H1 (cell line): ENCODE data around the gene GTF3C5. TPM values are rescaled to one million over a fixed set of nuclear protein-coding genes. Genes with fewer than 3 reads are reported as not detected.

ENCODE experiments used
- CTCF ChIA-PET: fragments of 300-600 bp; sonication (Branson Sonifier 250); formaldehyde crosslinking; loops from one replicate; lab custom pipeline; 2021; ENCODE audit not compliant: partially characterized antibody; lab: Charles Lee
- POLR2A ChIA-PET: fragments of 300-600 bp; sonication (Branson Sonifier 250); formaldehyde crosslinking; loops from one replicate; lab custom pipeline; 2021; ENCODE audit warnings: inconsistent platforms; ENCODE audit not compliant: partially characterized antibody; lab: Charles Lee
- DNase-seq, 2 experiments: peaks; one replicate each; pipeline versions ENCODE4 v3.0.0 to v3.0.0-alpha.2; 2010 to 2022; ENCODE audit warnings: low spot score in 2 of 2, low read depth in 1 of 2, mixed read lengths in 1 of 2
- FAIRE-seq: peaks from 2 replicates; lab custom pipeline; 2011; peaks lifted over from hg19 to GRCh38; lab: Jason Lieb, UNC
- H2AFZ ChIP-seq: 2 replicates; pipeline ENCODE4 v1.8.1; 2012; ENCODE audit warnings: low read length, inconsistent platforms
- H2AK5ac ChIP-seq: 2 replicates; pipeline ENCODE4 v1.6.1; 2013; ENCODE audit warnings: low read depth, low read length
- H2BK120ac ChIP-seq: replicated peaks from 2 replicates; pipeline ENCODE3; 2013; ENCODE audit warnings: low read depth, low read length, inconsistent platforms
- H2BK12ac ChIP-seq: 2 replicates; pipeline ENCODE4 v1.6.1; 2013; ENCODE audit warnings: low read depth, low read length
- H2BK15ac ChIP-seq: 2 replicates; pipeline ENCODE4 v1.6.1; 2013; ENCODE audit warnings: low read length
- H2BK20ac ChIP-seq: 2 replicates; pipeline ENCODE4 v1.6.1; 2013; ENCODE audit warnings: low read length
- H2BK5ac ChIP-seq: 2 replicates; pipeline ENCODE4 v1.6.1; 2013; ENCODE audit warnings: low read depth, low read length
- H3K14ac ChIP-seq: 2 replicates; pipeline ENCODE4 v1.6.1; 2013; ENCODE audit warnings: inconsistent platforms; ENCODE audit not compliant: insufficient read length
- H3K18ac ChIP-seq: 2 replicates; pipeline ENCODE4 v1.6.1; 2013; ENCODE audit warnings: low read length; ENCODE audit errors: extremely low read depth
- H3K23ac ChIP-seq: 2 replicates; pipeline ENCODE4 v1.6.1; 2013; ENCODE audit warnings: inconsistent platforms; ENCODE audit not compliant: insufficient read length
- H3K23me2 ChIP-seq: 2 replicates; pipeline ENCODE4 v1.6.1; 2013; ENCODE audit warnings: low read depth, low read length
- H3K27ac ChIP-seq: 2 replicates; pipeline ENCODE4 v1.6.1; 2011; ENCODE audit warnings: low read depth, low read length, inconsistent platforms
- H3K27me3 ChIP-seq, 4 experiments: replicated peaks in 1 of 4; 1 replicate in 1 of 4; 2 replicates in 3 of 4; pipeline versions ENCODE4 v1.6.1 to v1.8.1; 2011 to 2013; ENCODE audit warnings: low read length in 3 of 4, mild to moderate bottlenecking in 3 of 4, inconsistent platforms in 2 of 4, mixed read lengths in 2 of 4, moderate library complexity in 1 of 4; ENCODE audit not compliant: control insufficient read depth in 3 of 4, insufficient read depth in 3 of 4; ENCODE audit errors: extremely low read depth in 1 of 4
- H3K36me3 ChIP-seq, 4 experiments: 2 replicates each; pipeline versions ENCODE4 v1.6.1 to v1.8.1; 2011 to 2013; ENCODE audit warnings: mild to moderate bottlenecking in 4 of 4, low read length in 3 of 4, moderate library complexity in 2 of 4, control low read depth in 1 of 4, inconsistent platforms in 1 of 4; ENCODE audit not compliant: insufficient read depth in 4 of 4, control insufficient read depth in 2 of 4
- H3K4ac ChIP-seq: replicated peaks from 2 replicates; pipeline ENCODE3; 2013; ENCODE audit warnings: low read length, low read depth, mixed read lengths, inconsistent platforms; ENCODE audit not compliant: insufficient read length
- H3K4me1 ChIP-seq, 4 experiments: replicated peaks in 1 of 4; 1 replicate in 1 of 4; 2 replicates in 3 of 4; pipeline versions ENCODE4 v1.6.1 to v1.8.1; 2011 to 2013; ENCODE audit warnings: low read length in 3 of 4, inconsistent platforms in 2 of 4, mixed read lengths in 1 of 4; ENCODE audit not compliant: insufficient read depth in 4 of 4, control insufficient read depth in 3 of 4
- H3K4me2 ChIP-seq, 2 experiments: 2 replicates each; pipeline versions ENCODE4 v1.6.1 to v1.8.1; 2011 to 2013; ENCODE audit warnings: low read depth in 2 of 2, low read length in 2 of 2, control low read depth in 1 of 2, inconsistent platforms in 1 of 2, mild to moderate bottlenecking in 1 of 2; ENCODE audit not compliant: insufficient read depth in 1 of 2
- H3K4me3 ChIP-seq, 4 experiments: fragments of 200-600, 300-600 bp in 1 of 4; sonication (generic), shearing (Covaris generic), sonication (Bioruptor Twin) in 1 of 4; 2 replicates each; pipeline versions ENCODE4 v1.5.1 to v1.8.1; 2011 to 2016; ENCODE audit warnings: low read length in 4 of 4, low read depth in 3 of 4, control low read depth in 2 of 4, inconsistent platforms in 2 of 4, mild to moderate bottlenecking in 2 of 4, mixed read lengths in 1 of 4, moderate library complexity in 1 of 4; ENCODE audit not compliant: insufficient read depth in 2 of 4; ENCODE audit errors: extremely low read depth in 1 of 4
- H3K56ac ChIP-seq: replicated peaks from 2 replicates; pipeline ENCODE3; 2013; ENCODE audit warnings: low read depth, mild to moderate bottlenecking, mixed read lengths, low read length, inconsistent platforms; ENCODE audit not compliant: insufficient read length
- H3K79me1 ChIP-seq: 2 replicates; pipeline ENCODE4 v1.6.1; 2013; ENCODE audit warnings: low read depth, low read length, control low read depth
- H3K79me2 ChIP-seq, 2 experiments: 2 replicates each; pipeline versions ENCODE4 v1.6.1 to v1.8.1; 2012 to 2013; ENCODE audit warnings: low read length in 2 of 2, mild to moderate bottlenecking in 2 of 2, inconsistent platforms in 1 of 2; ENCODE audit not compliant: insufficient read depth in 2 of 2, control insufficient read depth in 1 of 2
- H3K9ac ChIP-seq, 4 experiments: replicated peaks in 1 of 4; 1 replicate in 1 of 4; 2 replicates in 3 of 4; pipeline versions ENCODE4 v1.6.1 to v1.8.1; 2011 to 2013; ENCODE audit warnings: low read depth in 3 of 4, low read length in 3 of 4, control low read depth in 2 of 4, mild to moderate bottlenecking in 2 of 4, moderate library complexity in 2 of 4, inconsistent platforms in 1 of 4; ENCODE audit errors: extremely low read depth in 1 of 4
- H3K9me3 ChIP-seq, 2 experiments: 2 replicates each; pipeline versions ENCODE4 v1.6.1 to v1.8.1; 2012 to 2013; ENCODE audit warnings: mild to moderate bottlenecking in 2 of 2, moderate library complexity in 2 of 2, control low read depth in 1 of 2, inconsistent platforms in 1 of 2, low read depth in 1 of 2, low read length in 1 of 2, mixed read lengths in 1 of 2; ENCODE audit not compliant: insufficient read depth in 2 of 2
- H4K20me1 ChIP-seq, 2 experiments: replicated peaks in 1 of 2; 2 replicates each; pipeline versions ENCODE3 to v1.8.1; 2011 to 2013; ENCODE audit warnings: inconsistent platforms in 2 of 2, low read length in 2 of 2, mild to moderate bottlenecking in 1 of 2; ENCODE audit not compliant: insufficient read depth in 2 of 2, control insufficient read depth in 1 of 2
- H4K5ac ChIP-seq: 2 replicates; pipeline ENCODE4 v1.6.1; 2013; ENCODE audit warnings: low read length, low read depth, mixed read lengths, inconsistent platforms; ENCODE audit not compliant: insufficient read length
- H4K8ac ChIP-seq: 2 replicates; pipeline ENCODE4 v1.8.0; 2013; ENCODE audit warnings: mild to moderate bottlenecking, moderate library complexity, low read length, inconsistent platforms; ENCODE audit not compliant: insufficient read depth; ENCODE audit errors: extremely low read depth
- H4K91ac ChIP-seq: replicated peaks from 2 replicates; pipeline ENCODE3; 2013; ENCODE audit warnings: low read length, mixed read lengths, inconsistent platforms; ENCODE audit not compliant: insufficient read length
- CHD1 ChIP-seq: IDR thresholded peaks from 2 replicates; pipeline ENCODE4 v1.6.1; 2012; ENCODE audit warnings: low read depth, low read length, improper control_type of control experiment
- EP300 ChIP-seq, 2 experiments: IDR thresholded peaks; 1 replicate in 1 of 2; 2 replicates in 1 of 2; pipeline ENCODE4 v1.6.1; 2011 to 2012; ENCODE audit warnings: low read depth in 2 of 2, low read length in 2 of 2, mild to moderate bottlenecking in 2 of 2, borderline replicate concordance in 1 of 2, inconsistent platforms in 1 of 2, moderate library complexity in 1 of 2
- GABPA ChIP-seq: IDR thresholded peaks from 2 replicates; pipeline ENCODE4 v1.6.1; 2011; ENCODE audit warnings: mild to moderate bottlenecking, low read length, moderate library complexity, borderline replicate concordance; ENCODE audit not compliant: insufficient read depth
- JUND ChIP-seq: IDR thresholded peaks from 2 replicates; pipeline ENCODE4 v1.6.1; 2011; ENCODE audit warnings: mild to moderate bottlenecking, improper control_type of control experiment, low read length
- KDM5A ChIP-seq: fragments of 200-600 bp; IDR thresholded peaks from 2 replicates; pipeline ENCODE4 v1.7.1; 2012; ENCODE audit warnings: mild to moderate bottlenecking, low read length, inconsistent platforms, mixed read lengths
- POU5F1 ChIP-seq: IDR thresholded peaks from 2 replicates; pipeline ENCODE4 v1.6.1; 2011; ENCODE audit warnings: low read depth, mild to moderate bottlenecking, low read length, moderate library complexity
- SP2 ChIP-seq: IDR thresholded peaks from 2 replicates; pipeline ENCODE4 v1.6.1; 2012; ENCODE audit warnings: mild to moderate bottlenecking, low read length, inconsistent platforms
- SRF ChIP-seq: IDR thresholded peaks from 2 replicates; pipeline ENCODE4 v1.6.1; 2011; ENCODE audit warnings: mild to moderate bottlenecking, low read depth, low read length, moderate library complexity
- WGBS, 2 experiments: shearing (Covaris generic) in 1 of 2; methylation state at CpG; one replicate each; pipeline versions ENCODE4 v1.1.6 to v1.1.7; 2013 to 2015; ENCODE audit warnings: low lambda C conversion rate in 2 of 2, mixed read lengths in 2 of 2, inconsistent platforms in 1 of 2, low coverage in 1 of 2, missing lambda C conversion rate in 1 of 2; ENCODE audit not compliant: insufficient replicate concordance in 2 of 2, insufficient coverage in 1 of 2, insufficient read length in 1 of 2; ENCODE audit errors: extremely low coverage in 1 of 2, missing lambda C conversion rate in 1 of 2; 5-methylcytosine and 5-hydroxymethylcytosine counted together
- polyA plus RNA-seq, 7 experiments: library from polyadenylated mRNA; depleted of rRNA in 3 of 7; stranded (reverse) in 5 of 7; unstranded in 2 of 7; fragments of >200 nt in 5 of 7; fragments of 200-250 nt in 2 of 7; gene quantifications; 1 replicate in 5 of 7; 2 replicates in 1 of 7; 4 replicates in 1 of 7; pipeline versions ENCODE4 v1.2.1 to v1.2.3, GENCODE V29; 2011 to 2013; ENCODE audit warnings: missing spikeins in 2 of 7, mixed read lengths in 2 of 7
- total RNA-seq: library from RNA; stranded (reverse); fragmentation: NEBNext Ultra II Directional; extraction: Animal tissue kit (Norgen Biotek cat#: 25700); gene quantifications from 2 replicates; pipeline ENCODE4 v1.2.1, GENCODE V29; 2021
- TF ChIP-seq, protein P1 (sequence below): IDR thresholded peaks from 2 replicates; pipeline ENCODE4 v1.6.1; 2012; ENCODE audit warnings: low read length, inconsistent platforms

The GTF3C5 gene
- total and polyA plus RNA-seq, 2 of the 8 experiments (the other 6 are each of a cell fraction or from before 2014, with no cell fraction given) = 78.7 to 87.1 TPM

DNA sequence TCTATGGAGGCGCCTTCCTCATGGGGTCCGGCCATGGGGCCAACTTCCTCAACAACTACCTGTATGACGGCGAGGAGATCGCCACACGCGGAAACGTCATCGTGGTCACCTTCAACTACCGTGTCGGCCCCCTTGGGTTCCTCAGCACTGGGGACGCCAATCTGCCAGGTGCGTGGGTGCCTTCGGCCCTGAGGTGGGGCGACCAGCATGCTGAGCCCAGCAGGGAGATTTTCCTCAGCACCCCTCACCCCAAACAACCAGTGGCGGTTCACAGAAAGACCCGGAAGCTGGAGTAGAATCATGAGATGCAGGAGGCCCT lies 34.2 kb downstream of the GTF3C5 start:
- no peak overlapping the region for H3K27ac ChIP-seq
- H2BK5ac ChIP-seq = no peak overlapping the region
- H2AK5ac ChIP-seq = no peak overlapping the region
- no peak overlapping the region for H3K18ac ChIP-seq
- DNase-seq = no peak
- H2BK12ac ChIP-seq = no peak overlapping the region
- H3K4me1 ChIP-seq = peaks cover 4 to 9% (median 7%) of the 10 kb centered on the region in 4 experiments
- POLR2A ChIA-PET = interaction anchor here (1.3 to 2.1 kb wide), 3 partner anchors 9 to 16 kb away, joined by 3 to 5 read pairs (median 5); no protein-coding TSS in a partner anchor
- no peaks in the 10 kb centered on the region; a peak in 3 of 8 replicates for H3K36me3 ChIP-seq
- no peak overlapping the region for H3K14ac ChIP-seq
- CTCF ChIA-PET = interaction anchor here (0.9 to 1.5 kb wide), 3 partner anchors 11 to 310 kb away, joined by 3 to 4 read pairs (median 3); no protein-coding TSS in a partner anchor
- no peak overlapping the region for H2BK20ac ChIP-seq
- no peak overlapping the region for H2AFZ ChIP-seq
- H3K9me3 ChIP-seq = no peaks in the 10 kb centered on the region
- H3K56ac ChIP-seq = no peak overlapping the region
- no peak overlapping the region for H4K8ac ChIP-seq
- no peaks in the 10 kb centered on the region for H3K23me2 ChIP-seq
- H2BK120ac ChIP-seq = no peak overlapping the region
- H3K79me1 ChIP-seq = no peaks in the 10 kb centered on the region
- no peak overlapping the region for H4K5ac ChIP-seq
- H2BK15ac ChIP-seq = no peak overlapping the region
- TF ChIP-seq SRF (no peak), CHD1 (no peak), EP300 (IDR thresholded peaks at IDR 0.05; ENCODE audit: borderline replicate concordance in 1 of 2, low read depth in 2 of 2, low read length in 2 of 2) (no peak), KDM5A (no peak), SP2 (no peak), JUND (no peak), POU5F1 (no peak), GABPA (no peak)
- TF ChIP-seq, protein P1, sequence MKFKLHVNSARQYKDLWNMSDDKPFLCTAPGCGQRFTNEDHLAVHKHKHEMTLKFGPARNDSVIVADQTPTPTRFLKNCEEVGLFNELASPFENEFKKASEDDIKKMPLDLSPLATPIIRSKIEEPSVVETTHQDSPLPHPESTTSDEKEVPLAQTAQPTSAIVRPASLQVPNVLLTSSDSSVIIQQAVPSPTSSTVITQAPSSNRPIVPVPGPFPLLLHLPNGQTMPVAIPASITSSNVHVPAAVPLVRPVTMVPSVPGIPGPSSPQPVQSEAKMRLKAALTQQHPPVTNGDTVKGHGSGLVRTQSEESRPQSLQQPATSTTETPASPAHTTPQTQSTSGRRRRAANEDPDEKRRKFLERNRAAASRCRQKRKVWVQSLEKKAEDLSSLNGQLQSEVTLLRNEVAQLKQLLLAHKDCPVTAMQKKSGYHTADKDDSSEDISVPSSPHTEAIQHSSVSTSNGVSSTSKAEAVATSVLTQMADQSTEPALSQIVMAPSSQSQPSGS = no peak
- H3K4ac ChIP-seq = no peak overlapping the region
- 88% methylated on average over 17 of the region's 17 CpGs; no CpG with 5 or more reads in 1 of the 2 experiments for WGBS, 2 experiments
- no peaks in the 10 kb centered on the region for H3K27me3 ChIP-seq
- no peak overlapping the region for H3K4me2 ChIP-seq
- no peak overlapping the region for H3K23ac ChIP-seq
- no peak for FAIRE-seq
- H3K4me3 ChIP-seq = no peak overlapping the region
- peaks cover 0 to 1% of the 10 kb centered on the region in 2 experiments for H4K20me1 ChIP-seq
- no peak overlapping the region for H4K91ac ChIP-seq
- H3K9ac ChIP-seq = no peak overlapping the region
- no peaks in the 10 kb centered on the region for H3K79me2 ChIP-seq
